ENCODE data around the gene SSC5D.
"Not testable (repeated sequence)": the region's sequence is repeated elsewhere in the genome, so short reads cannot be mapped to it uniquely, and the experiment has no call there.

The SSC5D gene

GRCh38 chr19:55488986-55489710 lies 912 bp downstream of the SSC5D start:
- FAIRE-seq = no peak

- no peak for FAIRE-seq
Observed at GRCh38 chr19:55489711-55490477, 1.7 kb downstream of the SSC5D start.

- FAIRE-seq = no peak
Observed at GRCh38 chr19:55490478-55491432, 2.5 kb downstream of the SSC5D start.

GRCh38 chr19:55491546-55492360 lies 3.5 kb downstream of the SSC5D start:
- FAIRE-seq = no peak

GRCh38 chr19:55492362-55492944 lies 4.2 kb downstream of the SSC5D start:
- no peak for FAIRE-seq

GRCh38 chr19:55493052-55493644 lies 4.9 kb downstream of the SSC5D start:
- FAIRE-seq = no peak

GRCh38 chr19:55493645-55494171 lies 5.5 kb downstream of the SSC5D start:
- no peak for FAIRE-seq

- no peak for FAIRE-seq
Observed at GRCh38 chr19:55494172-55494761, 6.0 kb downstream of the SSC5D start.

- no peak for FAIRE-seq
Observed at GRCh38 chr19:55495646-55496349, 7.6 kb downstream of the SSC5D start.

GRCh38 chr19:55496820-55497219 lies 8.6 kb downstream of the SSC5D start:
- FAIRE-seq = not testable (repeated sequence)

- FAIRE-seq = no peak
Observed at GRCh38 chr19:55497763-55498162, 9.5 kb downstream of the SSC5D start.

GRCh38 chr19:55498246-55498840 lies 10.1 kb downstream of the SSC5D start:
- no peak for FAIRE-seq

GRCh38 chr19:55500368-55500952 lies 12.2 kb downstream of the SSC5D start:
- FAIRE-seq = no peak

GRCh38 chr19:55502197-55502952 lies 14.1 kb downstream of the SSC5D start:
- no peak for FAIRE-seq

- no peak for FAIRE-seq
Observed at GRCh38 chr19:55503157-55503501, 14.9 kb downstream of the SSC5D start.

GRCh38 chr19:55503502-55504251 lies 15.4 kb downstream of the SSC5D start:
- FAIRE-seq = no peak

- FAIRE-seq = no peak
Observed at GRCh38 chr19:55504252-55504603, 16.0 kb downstream of the SSC5D start.

GRCh38 chr19:55504981-55505380 lies 16.7 kb downstream of the SSC5D start:
- FAIRE-seq = no peak

Measured in islet of Langerhans (tissue), 1 donor.